Left lung (tissue), 10 donors: ENCODE data around the gene NECAB2. TPM values are rescaled to one million over a fixed set of nuclear protein-coding genes. Genes with fewer than 3 reads are reported as not detected.

ENCODE experiments used
- ATAC-seq: fragments of 200-7000 bp; cut with Tn5 transposase; one replicate; pipeline ENCODE4 v1.9.1; 2020; ENCODE audit warnings: moderate library complexity
- DNase-seq, 4 donors: peaks; one replicate each; pipeline ENCODE4 v3.0.0-alpha.2; 2013 to 2020
- H3K27ac ChIP-seq, 2 donors: fragments of 200-600 bp; sonication (generic) in 1 of 2; one replicate each; pipeline versions ENCODE4 v1.5.0 to v1.8.0; 2020 to 2021
- H3K27me3 ChIP-seq, 2 donors: fragments of 200-600 bp; sonication (generic) in 1 of 2; one replicate each; pipeline versions ENCODE4 v1.5.0 to v1.8.0; 2020 to 2021
- H3K36me3 ChIP-seq, 2 donors: fragments of 200-600 bp; sonication (generic) in 1 of 2; one replicate each; pipeline versions ENCODE4 v1.5.0 to v1.8.0; 2020 to 2021
- H3K4me1 ChIP-seq, 2 donors: fragments of 200-600 bp; one replicate each; pipeline ENCODE4 v1.8.0; 2021
- H3K4me3 ChIP-seq, 2 donors: fragments of 200-600 bp; sonication (generic) in 1 of 2; one replicate each; pipeline versions ENCODE4 v1.5.0 to v1.8.0; 2020 to 2021; ENCODE audit warnings: mild to moderate bottlenecking in 1 of 2
- H3K9me3 ChIP-seq, 2 donors: fragments of 200-600 bp; sonication (generic) in 1 of 2; one replicate each; pipeline versions ENCODE4 v1.5.0 to v1.8.0; 2020 to 2021
- CTCF ChIP-seq, 2 donors: fragments of 200-600 bp; sonication (generic) in 1 of 2; IDR thresholded peaks; one replicate each; pipeline versions ENCODE4 v1.5.0 to v1.8.0; 2021; ENCODE audit warnings: antibody characterized with exemption in 2 of 2
- intact Hi-C, 2 donors: fragments of 100-400 bp; cut with DNase I; formaldehyde crosslinking; loops; one replicate each; pipeline versions ENCODE4 v1.11.2 to v1.14.2; 2022
- polyA plus RNA-seq, 6 donors: library from polyadenylated mRNA; unstranded; fragments of 120-200 nt; gene quantifications; one replicate each; pipeline ENCODE4 v1.2.1, GENCODE V29; 2013; ENCODE audit not compliant: insufficient read length in 6 of 6
- total RNA-seq, 2 donors: library from RNA; stranded (reverse); fragmentation: NEBNext Ultra II Directional; extraction: Animal tissue kit (Norgen Biotek cat#: 25700); gene quantifications; one replicate each; pipeline ENCODE4 v1.2.1, GENCODE V29; 2021
- donor health status: DM: no; HTN: yes; CAD: no.
- donor health status: DM: no; HTN: no; CAD: no.

The NECAB2 gene
- total and polyA plus RNA-seq, 8 donors, result 0.17 to 0.79 (median 0.42) TPM

GRCh38 chr16:84029297-84030047, 61.4 kb downstream of the NECAB2 start:
- intact Hi-C loops, result no loop called here
- no peak for ATAC-seq
- no peaks in the 10 kb centered on the region for H3K4me1 ChIP-seq
- peak in 1 of 4 donors; percentile 41 for DNase-seq
- peaks cover 0 to 81% of the 10 kb centered on the region in 2 donors for H3K27me3 ChIP-seq
- no peak for TF ChIP-seq CTCF (IDR thresholded peaks at IDR 0.05)
- H3K9me3 ChIP-seq, result no peaks in the 10 kb centered on the region
- H3K4me3 ChIP-seq, result no peak overlapping the region
- H3K27ac ChIP-seq, result no peak overlapping the region
- no peaks in the 10 kb centered on the region for H3K36me3 ChIP-seq

DNA sequence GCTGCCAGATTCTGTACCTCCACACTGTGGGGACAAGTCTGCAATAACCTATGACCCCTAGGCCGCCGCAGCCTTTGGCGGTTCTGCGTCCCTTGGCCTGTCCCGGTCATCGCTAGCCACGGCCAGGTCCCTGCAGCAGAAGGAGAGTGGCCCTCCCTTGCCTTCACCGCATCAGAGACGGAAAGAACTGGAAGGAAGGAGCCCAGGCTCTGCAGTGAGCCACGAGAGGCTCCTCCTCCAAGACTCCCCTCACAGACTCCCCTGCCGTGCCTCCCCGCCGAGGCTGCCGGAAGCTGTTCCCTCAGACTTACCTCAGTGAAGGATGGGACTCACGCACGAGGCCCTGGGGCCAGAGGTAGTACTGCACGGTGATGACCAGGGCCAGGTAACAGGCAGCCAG, 63.5 kb downstream of the NECAB2 start:
- no peak overlapping the region for H3K27ac ChIP-seq
- DNase-seq (peak in 1 of 4 donors; percentile 40), ATAC-seq (no peak)
- H3K4me1 ChIP-seq, result no peaks in the 10 kb centered on the region
- no peaks in the 10 kb centered on the region for H3K36me3 ChIP-seq
- peaks cover 0 to 11% of the 10 kb centered on the region in 2 donors for H3K9me3 ChIP-seq
- TF ChIP-seq CTCF (IDR thresholded peaks at IDR 0.05), result no peak
- no peak overlapping the region for H3K4me3 ChIP-seq
- H3K27me3 ChIP-seq, result peaks cover 0 to 65% of the 10 kb centered on the region in 2 donors
- intact Hi-C loops, result no loop called here

DNA sequence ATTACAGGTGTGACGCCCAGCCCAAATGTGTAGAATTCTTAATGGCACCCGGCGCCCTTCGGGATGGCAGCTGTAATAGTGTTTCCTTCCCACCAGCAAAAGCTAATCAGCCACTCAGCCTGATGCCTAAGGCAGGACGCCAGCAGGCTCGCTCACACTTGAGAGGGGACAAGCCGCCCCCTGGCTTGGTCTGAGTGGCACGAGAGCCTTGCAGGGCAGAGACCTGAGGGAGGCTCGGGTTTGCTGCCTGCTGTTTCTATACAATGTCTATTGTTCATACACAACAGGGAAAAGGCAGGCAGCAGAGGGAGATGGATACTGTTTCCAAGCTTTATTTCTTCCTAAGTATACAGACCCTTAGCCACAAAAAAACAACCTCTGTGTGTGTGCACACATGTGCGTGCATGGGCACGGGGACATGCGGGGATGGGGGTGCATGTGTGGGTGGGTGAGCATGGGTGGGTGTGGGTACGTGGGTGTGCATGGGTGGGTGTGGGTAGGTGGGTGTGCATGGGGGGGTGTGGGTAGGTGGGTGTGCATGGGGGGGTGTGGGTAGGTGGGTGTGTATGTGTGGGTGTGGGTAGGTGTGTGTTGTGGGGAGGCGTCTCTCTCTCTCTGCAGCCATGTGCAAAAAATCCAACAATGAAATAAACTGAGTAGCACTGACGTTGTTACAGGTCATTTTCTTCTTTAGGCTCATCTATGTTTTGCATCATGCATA, 64.6 kb downstream of the NECAB2 start:
- intact Hi-C loops, result no loop called here

GRCh38 chr16:84033251-84034195, 65.5 kb downstream of the NECAB2 start:
- Histone ChIP-seq H3K9me3 (peaks cover 0 to 11% of the 10 kb centered on the region in 2 donors), H3K4me1 (no peaks in the 10 kb centered on the region), H3K4me3 (no peak overlapping the region), H3K36me3 (no peaks in the 10 kb centered on the region), H3K27me3 (peaks cover 0 to 48% of the 10 kb centered on the region in 2 donors), H3K27ac (no peak overlapping the region)
- intact Hi-C loops, result no loop called here
- ATAC-seq (no peak), DNase-seq (peak in 1 of 4 donors; percentile 57)
- no peak for TF ChIP-seq CTCF (IDR thresholded peaks at IDR 0.05)

More for the DNA sequence above, 64.6 kb downstream of the NECAB2 start:
- ATAC-seq, result no peak
- Histone ChIP-seq H3K4me1 (no peaks in the 10 kb centered on the region), H3K27me3 (peaks cover 0 to 55% of the 10 kb centered on the region in 2 donors), H3K9me3 (peaks cover 0 to 11% of the 10 kb centered on the region in 2 donors), H3K36me3 (no peaks in the 10 kb centered on the region), H3K4me3 (no peak overlapping the region), H3K27ac (no peak overlapping the region)
- no peak for TF ChIP-seq CTCF (IDR thresholded peaks at IDR 0.05)
- peak in 2 of 4 donors; percentile 16 to 60 for DNase-seq
